HG03457 (cell line): ENCODE measurements around the gene KPTN.

Experiments used
- ATAC-seq: cut with Tn5 transposase; IDR thresholded peaks from one replicate; pipeline ENCODE4 v1.9.1; 2021; ENCODE audit warnings: moderate number of reproducible peaks; ENCODE audit not compliant: unreplicated experiment

The KPTN gene

DNA sequence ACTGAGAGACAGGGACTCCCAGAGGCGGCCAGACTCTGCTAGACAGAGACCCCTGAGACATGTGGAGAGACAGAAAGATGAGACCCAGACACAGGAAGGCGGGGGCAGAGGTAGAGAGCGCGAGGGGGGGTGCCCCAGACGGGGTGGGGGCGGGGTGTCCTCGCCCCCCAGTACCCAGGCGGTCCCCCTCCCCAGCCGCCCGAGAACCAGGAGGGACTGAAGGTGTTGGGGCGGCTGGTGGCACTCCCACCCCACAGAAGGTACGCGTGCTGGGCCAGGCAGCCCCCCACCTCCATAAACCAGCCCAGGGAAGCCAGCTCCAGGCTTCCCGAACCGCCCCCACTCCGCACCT lies 12.7 kb downstream of the KPTN start:
- no peak for ATAC-seq

DNA sequence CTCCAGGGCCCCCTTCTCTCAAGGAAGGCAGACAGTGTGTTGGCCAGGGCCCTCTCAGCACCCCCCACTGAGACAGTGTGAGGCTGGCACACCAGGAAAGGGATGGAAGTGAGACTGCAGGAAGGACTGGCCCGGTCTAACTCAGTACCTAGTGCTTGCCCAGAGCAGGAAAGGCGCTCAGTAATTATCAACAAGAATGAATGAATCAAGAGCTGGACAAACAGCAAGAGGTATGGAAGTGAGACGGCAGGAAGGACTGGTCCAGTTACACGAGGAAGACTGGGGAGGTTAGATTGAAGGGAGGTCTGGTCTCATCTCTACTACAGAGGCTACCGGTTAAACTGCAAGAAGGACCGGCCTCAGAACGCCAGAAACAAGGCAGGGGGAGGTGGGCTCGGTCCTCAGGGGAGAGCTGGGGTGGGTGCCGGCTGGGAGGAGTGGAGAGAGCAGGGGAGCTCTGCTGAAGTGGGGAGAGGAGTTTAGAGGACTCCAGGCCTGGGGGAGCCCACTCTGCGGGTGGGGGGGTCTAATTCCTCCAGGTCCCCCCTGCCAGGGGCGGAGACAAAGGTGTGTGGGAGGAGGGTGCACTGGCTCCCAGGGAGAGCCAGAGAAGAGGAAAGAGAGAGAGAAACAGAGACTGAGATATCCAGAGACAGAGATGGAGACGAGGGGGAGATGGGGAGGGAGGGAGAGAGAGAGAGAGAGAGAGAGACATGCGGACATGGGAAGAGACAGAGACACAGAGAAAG lies 13.4 kb downstream of the KPTN start:
- no peak for ATAC-seq

DNA sequence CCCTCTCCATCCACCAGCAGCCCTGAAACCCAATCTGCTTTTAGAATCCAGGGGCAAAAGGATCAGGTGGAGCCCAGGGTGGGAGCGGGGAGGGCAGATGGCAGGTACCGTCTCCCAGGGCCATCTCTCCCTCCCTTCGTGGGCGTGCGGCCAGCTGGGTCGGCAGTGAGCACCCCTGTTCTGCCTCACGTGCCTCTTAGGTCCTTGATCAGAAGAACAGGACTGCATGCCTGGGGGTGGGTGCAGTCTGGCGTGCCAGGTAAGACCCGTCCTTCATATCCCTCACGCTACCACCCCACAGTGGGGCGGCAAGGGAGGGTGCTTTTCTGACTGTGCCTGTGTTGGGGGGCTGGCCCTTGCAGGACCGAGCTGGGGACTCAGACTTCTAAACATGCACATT lies 14.3 kb downstream of the KPTN start:
- no peak for ATAC-seq

DNA sequence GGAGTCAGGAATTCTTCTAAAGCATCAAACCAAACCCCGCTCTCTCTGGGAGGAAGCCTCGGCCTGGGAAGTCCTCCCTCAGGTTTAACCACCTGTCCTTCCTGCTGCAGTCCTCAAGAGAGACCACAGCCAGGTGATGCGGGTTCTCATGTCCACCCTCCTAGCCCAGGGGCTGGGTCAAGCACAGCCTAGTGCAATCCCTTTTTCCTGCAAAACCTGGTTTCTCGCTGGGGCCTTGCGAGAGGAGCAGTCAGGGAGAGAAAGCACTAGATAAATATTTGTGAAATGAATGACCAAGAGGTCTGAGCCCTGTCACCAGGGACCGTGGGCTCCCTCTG lies 14.7 kb downstream of the KPTN start:
- ATAC-seq = no peak

DNA sequence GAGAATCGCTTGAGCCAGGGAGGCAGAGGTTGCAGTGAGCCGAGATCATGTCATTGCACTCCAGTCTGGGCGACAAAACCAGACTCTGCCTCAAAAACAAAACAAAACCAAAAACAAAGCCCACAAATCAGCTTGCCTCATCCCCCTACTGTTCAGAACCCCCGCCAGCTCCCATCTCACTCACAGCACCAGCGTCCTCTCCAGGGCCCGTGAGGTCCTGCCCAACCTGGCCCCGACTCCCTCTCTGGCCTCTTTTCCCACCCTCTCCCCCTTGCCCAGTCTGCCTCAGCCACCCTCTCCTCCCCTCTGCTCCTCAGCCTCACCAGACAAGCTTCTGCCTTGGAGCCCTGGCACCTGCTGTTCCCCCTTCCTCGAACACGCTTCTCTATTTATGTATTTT lies 16.1 kb downstream of the KPTN start:
- ATAC-seq = no peak

DNA sequence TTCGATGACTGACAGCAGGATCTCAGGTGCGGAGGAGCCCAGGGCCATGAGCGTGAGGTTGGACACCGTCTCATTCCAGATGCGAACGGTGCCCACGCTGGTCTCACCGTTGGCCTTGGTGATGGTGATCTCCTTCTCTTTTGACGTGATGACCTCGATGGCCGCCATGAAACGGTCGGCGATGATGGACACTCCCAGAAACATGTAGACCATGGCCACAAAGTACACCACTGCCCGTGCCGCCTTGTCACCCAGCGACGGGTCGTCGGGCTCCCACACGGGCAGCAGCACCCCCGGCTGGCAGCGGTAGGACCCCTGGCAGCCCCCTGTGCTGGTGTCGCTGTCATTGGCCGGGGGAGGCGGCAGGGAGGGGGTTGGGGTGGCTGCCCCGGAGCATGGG lies 18.1 kb downstream of the KPTN start:
- no peak for ATAC-seq

DNA sequence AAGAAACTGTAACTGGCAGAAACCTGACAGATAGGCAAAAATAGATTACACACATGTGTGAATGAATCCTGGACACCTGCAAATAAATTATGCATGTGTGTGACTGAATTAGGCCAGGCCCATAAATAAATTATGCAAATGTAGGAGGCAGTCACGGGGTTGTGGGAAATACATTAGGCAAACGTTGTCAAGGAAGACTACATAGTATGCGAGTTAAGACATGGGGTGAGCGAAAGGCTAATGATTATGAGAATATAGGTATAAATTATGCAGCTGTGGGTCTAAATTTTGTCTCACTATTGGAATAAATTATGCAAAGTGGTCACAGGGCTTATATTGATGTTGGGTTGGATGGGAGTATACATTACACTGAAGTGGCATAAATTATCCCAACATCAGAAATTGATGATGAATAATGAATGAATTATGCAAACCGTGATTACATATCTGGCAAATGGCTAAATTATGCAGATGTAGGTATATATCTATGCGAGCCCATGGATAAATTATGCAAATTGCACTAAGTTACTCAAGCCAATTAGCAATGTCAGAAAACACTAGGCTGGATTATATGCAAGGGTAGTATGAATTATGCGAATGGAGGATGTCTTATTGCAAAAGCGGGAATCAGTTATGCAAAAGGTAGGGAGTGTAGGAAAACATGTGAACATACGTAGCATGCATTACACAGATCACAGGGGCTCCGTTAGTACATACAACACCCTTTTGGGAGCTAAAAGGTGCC lies 19.2 kb downstream of the KPTN start:
- ATAC-seq = no peak

DNA sequence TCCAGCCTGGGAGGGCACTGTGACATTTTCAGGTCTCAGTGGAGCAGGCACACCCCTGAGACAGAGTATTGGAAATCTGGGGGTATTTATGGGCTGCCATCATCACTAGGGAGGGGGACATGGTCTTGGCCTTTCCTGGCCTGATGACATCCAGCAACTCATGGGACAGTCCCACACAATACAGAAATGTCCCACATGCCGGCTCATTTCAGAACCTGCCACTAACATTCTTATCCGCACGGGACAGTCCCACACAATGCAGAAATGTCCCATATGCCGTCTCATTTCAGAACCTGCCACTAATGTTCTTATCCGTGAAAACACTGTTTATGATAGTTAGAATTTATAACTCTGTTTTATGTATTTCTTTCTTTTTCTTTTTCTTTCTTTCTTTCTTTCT lies 22.1 kb downstream of the KPTN start:
- no peak for ATAC-seq

DNA sequence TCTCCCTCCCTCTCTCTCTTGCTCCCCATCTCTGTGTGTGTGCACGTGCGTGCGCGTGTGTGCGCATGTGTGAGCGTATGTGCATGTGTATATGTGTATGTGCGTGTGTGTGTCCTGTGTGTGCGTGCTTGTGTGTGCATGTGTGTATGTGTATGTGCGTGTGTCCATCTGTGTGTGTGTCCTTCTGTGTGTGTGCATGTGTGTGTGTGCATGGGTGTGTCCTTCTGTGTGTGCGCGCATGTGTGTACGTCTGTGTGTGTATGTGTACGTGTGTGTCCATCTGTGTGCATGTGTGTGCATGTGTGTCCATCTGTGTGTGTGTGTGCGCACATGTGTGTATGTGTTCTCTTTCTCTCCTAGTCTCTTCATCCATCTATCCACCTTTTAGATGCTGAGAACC lies 24.5 kb downstream of the KPTN start:
- no peak for ATAC-seq

DNA sequence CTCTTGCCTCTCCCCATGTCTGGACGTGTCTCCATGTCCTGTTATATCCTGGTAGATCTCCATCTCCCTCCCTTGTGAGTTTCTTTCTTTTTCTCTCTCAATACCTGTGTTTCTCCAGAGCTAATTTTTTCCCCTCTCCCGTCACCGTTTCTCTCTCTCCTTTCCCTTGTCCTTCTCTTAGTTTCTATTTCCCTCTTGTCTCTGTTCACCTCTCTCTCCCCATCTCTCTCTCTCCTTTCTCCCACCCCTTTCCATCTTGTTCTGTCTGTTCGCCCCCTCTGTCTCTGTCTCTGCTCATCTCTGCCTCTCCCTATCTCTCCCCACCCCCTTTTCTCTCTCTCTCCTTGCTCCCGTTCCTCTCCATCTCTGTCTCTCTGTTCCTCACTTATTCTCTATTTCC lies 25.3 kb downstream of the KPTN start:
- ATAC-seq = no peak

DNA sequence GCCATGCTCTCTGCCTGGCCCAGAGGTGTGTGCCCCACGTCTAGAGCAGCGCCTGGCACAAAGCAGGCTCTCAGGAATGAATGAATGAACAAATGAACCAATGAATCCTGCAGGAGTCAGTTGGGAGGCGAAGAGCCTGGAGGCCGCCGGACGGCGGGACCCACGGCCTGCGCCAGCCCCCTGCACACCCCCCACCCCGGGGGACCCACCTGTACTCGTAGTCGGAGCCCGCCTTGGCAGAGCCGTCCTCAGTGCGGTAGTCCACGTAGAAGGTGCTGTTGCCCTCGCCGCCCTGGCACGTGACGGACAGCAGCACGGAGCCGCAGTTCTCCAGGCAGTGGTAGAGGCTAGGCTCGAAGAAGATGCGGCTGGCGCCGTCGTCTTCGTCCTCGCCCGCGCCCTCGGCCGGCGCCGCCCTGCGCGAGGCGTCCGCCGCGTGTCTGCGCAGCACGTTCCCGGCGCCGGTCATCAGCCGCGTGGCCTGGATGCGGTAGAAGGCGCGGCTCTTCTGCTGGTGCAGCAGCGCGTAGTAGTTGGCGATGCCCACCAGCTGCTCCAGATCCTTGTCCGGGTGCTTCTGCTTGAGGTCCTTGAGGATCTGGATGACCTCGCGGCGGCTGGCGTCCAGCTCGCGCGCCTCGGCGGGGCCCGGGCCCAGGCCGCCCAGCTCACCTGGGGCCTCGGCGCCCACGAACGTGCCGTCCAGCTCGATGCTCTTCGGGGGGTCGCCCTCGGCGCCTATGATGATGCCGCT lies 27.1 kb downstream of the KPTN start:
- ATAC-seq = no peak

DNA sequence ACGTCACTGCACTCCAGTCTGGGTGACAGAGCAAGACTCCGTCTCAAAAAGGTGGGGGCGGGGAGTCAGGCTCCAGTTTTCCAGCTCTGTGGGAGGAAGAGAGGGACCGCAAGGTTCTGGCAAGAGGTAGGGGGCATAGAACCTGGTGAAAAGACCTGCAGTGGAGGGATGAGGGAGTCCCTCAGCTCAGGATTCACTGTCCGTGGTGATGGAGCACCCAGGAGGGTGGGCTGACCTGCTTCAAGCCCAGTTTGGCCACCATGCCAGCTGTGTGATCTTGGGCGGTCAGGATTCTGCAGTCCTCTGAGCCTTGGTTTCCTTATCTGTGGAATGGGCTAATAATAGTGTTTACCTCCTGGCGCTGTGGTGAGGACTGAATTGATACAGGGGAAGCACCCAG lies 33.5 kb downstream of the KPTN start:
- ATAC-seq = no peak

DNA sequence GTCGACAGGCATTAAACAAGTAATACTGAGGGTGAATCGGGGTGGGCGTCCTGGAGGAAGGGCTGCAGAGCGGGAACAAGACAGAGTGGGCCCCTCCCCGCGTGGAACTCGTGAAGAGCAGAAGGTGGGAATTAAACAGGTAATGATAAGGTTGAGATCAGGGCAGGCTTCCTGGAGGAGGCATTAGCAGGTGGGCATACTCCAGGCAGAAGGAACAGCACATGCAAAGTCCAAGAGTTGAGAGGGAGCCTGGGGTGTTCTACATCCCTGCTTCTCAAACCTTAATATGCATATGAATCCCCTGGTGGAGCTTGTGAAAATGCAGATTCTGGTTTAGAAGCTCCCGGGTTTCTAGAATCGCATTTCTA lies 35.7 kb downstream of the KPTN start:
- ATAC-seq = no peak

DNA sequence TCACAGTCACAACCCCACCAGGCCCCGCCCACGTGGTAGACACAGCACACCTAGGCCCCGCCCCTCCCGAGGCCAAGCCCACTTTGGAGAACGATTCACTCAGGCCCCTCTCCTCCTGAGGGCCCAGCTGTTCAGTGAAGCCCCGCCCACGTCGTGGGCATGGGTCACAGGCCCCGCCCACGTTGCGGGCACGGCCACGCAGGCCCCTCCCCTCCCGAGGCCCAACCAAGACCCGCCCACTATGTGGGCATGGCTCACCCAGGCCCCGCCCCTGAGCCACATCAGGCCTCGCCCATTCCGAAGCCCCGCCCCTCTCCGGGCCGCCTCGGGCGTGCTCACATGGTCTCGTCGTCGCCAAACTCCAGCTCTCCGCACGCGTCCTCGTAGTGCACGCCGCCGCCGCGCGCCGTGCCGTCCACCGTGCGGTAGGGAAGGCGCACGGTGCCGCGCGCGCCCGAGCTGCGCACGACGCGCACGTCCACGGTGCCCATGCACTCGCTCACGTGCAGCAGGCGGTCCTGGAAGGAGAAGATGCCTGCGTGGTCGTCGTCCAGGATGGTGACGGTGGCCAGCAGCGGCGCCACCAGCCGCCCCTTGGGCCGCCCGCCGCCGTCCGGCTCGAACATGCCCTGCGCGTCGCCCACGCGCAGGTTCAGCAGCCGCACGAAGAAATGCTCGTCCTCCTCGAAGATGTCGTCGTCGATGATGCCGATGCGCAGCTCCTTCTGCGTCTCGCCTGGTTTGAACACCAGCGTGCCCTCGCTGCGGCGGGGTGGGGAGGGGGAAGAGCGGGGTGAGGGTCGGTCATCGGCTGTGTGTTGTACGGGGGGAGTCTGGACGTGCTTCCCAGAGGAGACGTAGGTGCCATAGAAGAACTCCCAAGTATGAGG lies 36.3 kb downstream of the KPTN start:
- ATAC-seq = no peak

DNA sequence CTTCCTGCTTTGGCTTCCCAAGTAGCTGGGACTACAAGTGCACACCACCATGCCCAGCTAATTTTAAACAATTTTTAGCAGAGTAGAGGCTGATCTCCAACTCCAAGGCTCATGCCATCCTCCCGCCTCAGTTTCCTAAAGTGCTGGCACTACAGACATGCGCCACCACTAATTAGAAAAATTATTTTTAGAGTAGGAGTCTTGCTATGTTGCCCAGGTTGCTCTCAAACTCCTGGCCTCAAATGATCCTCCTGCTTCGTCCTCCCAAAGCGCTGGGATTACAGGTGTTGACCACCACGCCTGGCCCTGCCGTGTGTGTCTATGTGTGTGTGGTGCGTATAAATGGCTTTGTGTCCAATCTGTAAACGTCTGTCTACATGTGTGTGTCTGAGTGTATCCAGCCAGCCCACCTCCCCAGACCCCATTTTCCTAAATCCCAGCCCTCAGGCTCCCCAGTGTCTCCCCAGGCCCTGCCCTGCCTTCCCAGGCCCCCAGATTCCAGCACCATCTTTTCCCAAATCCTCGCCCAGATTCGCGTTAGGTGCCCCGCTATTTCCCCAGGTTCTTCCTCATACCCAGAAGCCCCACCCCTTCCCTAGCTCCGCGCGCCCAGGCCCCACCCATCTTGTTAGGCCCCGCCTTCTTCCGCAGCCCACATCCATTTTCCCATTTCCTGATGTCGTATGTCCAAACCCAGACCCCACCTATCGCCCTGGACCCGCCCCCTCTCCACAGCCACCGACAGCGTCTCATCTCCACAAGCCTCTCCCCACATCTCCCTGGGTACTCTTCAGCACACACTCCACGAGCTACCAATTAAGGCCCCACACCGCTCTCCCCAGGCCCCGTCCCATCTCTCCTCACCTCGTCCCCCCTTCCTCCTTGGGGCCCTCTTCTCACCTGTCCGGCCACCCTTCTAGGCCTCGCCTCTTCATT lies 37.2 kb downstream of the KPTN start:
- ATAC-seq = no peak

DNA sequence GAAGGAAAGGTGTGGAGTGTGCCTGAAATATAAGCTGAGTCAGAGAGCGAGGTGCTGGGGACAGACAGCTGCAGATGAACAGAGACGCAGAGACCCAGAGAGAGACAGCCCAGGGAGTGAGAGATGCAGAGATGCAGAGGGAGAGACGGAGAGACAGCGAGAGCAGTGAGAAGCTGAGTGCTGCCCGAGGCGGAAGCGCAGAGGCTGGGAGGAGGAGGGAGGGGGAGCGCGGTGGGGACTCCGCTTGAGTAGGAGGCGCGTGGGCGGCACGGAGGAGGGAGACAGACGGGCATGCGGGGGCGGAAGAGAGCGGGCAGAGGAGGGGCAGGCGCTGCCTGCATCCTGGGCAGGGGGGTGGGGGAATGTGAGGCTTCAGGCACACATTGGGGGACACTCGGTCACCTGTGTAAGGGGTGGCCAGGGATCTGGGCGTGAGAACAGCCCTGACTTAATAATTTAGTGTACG lies 38.0 kb downstream of the KPTN start:
- no peak for ATAC-seq

DNA sequence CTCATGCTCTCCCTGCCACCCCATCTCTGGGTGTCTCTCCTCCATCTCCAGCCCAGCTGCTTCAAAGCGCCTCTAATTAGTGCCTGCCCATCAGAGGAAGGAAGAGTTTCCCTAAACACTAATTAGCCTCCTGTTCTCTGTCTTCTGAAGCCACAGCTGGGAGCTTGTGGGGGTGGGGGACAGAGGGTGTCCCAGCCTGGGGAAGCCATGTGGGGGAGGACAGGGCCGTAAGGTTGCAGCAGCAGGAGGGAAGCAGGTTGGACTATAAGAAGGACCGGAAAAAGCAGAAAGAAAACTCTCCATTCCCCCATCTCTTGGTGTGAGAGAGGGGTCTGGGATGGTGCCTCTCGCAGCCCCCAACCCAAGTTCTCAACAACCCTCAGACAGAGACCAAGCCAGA lies 38.5 kb downstream of the KPTN start:
- no peak for ATAC-seq

DNA sequence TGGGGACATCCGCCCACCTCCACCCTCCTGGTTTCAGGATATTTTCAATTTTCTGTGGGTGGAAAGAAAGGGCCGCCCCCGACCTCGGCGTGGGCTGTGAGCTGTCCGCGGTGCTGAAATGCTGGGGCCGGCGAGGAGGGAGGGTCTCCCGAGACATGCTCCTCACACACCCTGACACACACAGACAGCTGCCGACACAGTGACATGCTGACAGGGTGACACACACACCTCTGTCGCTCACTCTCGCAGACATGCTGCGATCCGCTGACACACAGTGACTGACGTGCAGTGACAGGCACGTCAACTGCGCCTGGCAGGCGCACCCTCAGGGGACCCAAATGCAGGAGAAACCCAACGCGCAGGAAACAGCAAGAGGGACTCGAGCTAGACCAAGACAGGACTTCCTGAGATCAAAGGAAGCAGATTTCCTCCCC lies 39.6 kb downstream of the KPTN start:
- ATAC-seq = no peak

DNA sequence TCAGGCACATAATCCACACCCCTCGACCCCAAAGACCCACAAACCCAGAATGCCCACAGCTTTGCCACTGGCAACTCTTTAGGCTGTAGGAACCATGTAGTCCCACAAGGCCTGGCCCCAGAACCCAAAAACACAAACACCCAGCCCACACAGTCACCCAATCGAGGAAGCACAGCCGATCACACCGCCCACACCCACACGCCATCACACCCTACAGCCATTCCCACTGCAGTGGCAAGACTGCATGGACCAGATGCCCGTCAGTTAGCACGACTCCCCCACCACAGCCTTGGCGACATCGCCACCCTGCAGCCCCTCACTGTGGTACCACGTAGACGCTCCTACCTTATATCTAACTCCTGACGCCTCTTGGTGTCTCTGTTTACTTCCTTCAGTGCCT lies 40.7 kb downstream of the KPTN start:
- ATAC-seq = no peak

DNA sequence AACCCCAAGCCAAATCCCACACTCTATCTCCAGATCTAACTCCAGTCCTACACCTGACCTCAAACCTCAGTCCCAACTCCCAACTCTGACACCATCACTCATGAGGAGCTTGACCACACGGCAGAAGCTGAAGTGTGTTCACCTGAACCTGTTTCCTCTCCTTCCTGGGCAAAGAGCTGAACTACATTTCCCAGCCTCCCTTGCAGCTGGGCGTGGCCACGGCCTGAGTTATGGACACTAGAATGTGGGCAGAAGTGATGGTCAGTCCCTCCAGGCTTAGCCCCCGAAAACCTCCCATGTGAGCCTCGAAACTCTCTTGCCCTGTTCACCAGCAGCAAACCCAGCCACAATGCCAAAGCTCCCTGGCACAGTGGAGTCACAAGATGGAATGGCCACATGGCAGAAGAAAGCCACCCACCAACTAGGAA lies 45.2 kb downstream of the KPTN start:
- ATAC-seq = no peak
